ENCODE data around the gene EFNB2. TPM values are rescaled to one million over a fixed set of nuclear protein-coding genes. Genes with fewer than 3 reads are reported as not detected.

EFNB2 gene
- total RNA-seq, 1 experiment from 2014 or later = 0.24 TPM

DNA sequence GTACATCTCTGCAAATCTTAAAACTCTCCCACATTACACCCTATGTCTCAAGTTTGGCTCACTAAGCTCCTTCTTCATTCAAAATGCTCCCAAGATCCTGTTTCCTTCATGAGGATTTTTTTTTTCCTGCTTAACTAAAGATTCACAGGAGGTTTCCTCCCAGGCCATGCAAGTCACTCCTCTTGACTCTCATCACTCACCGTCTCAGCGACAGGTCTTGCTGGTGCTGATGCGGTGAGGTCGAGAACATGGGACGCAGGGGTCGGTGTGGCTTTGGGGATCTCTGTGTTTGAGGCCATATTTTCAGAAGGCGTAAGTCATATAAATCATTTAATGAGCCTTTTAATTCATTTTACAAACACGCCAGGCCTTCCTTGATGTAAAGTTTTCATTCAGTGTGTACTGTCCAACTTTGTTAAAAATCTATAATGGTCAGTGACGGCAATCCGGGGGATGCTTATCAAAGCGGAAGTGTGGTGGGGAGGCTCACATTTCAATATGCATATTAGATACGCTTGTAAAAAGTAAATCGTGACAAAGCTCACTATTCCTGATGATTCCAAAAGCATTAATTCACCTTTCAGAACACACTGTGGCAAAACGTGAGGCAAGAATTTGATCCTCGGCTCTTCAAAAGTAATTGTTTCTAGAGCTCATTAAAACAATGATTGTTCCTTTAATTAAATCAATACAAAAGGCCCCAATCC lies 20.4 kb downstream of the EFNB2 start:
- in situ Hi-C loops (cut with HindIII; ENCODE audit: low pct_unique_long_range_greater_than_20kb, low sequenced_read_pairs) = no loop called here
- DNase-seq (ENCODE audit: low read depth, low spot score) = no peak

DNA sequence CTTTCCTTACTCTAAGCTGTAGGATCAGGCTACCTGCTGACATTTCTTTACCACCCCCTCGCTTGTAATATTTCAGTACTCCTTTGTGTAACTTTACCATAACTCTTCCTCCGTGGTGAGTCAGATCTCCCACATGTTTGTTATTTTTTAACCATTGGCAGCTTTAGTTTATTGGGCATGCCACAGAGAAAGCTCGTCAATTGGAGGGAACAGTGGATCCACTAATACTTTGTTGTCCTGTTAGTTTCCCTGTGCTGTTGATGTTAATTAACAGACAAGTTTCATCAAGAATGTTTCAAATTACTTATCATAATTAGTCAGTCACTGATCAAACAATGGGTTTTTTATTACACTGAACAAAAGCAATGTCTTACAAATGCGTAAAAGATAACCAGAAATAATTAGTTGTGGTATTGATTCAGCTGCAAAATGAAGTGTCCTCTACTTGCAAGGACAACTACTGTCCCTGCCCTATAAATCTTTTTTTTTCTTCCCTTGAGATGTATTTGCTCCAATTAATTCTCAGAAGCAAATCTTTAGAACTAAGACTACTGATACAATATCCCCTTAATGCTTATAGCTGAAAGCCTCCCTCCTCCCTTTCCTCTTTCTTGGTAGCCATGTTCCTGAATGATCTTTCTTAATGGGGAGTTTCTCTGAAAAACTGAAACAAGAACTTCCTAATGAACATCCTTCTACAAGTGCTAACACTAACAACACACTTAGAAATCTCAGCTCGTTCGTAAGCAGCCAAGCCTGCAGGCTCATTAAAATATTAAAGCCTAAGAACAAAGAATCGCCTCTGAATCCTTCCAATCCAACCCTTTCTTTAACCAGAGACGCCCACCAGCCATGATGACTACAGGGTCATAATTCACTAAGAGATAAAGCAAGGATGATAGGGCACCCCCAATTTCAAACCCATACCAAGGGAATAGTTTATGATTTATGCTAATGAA lies 22.2 kb downstream of the EFNB2 start:
- in situ Hi-C loops (cut with HindIII; ENCODE audit: low pct_unique_long_range_greater_than_20kb, low sequenced_read_pairs) = no loop called here

DNA sequence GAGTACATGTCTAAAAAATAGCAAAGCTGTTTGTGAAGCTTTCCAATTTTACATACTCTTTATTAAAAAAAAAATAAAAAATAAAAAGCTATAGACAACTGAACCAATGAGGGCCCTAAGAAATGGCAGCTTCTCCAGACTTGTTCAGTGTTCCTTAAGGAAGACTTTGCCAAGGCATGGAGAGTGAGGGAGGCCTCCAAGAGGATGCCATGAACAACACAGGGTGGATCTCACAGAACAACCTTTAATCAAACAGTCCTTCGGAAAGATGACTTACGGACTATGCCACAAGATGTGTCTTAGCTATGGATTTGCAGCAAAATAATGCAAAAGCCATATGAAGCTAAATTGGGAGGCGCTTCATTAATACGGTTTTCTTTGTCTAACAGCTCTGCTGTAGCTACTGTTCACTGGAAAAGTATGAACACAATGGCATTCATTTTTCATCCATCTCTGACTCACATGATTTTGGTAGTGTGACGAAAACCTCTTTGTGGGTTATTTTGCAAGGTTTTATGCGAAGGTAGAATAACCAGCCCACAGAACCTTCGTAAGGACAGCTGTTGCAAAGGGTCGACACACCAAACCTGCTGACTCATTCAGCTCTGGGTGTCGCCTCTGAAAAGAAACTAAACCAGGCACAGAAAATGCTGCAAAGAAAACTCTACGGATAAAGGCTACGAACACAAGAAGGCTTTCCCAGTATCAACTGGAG lies 27.7 kb downstream of the EFNB2 start:
- in situ Hi-C loops (cut with HindIII; ENCODE audit: low pct_unique_long_range_greater_than_20kb, low sequenced_read_pairs) = no loop called here
- DNase-seq (ENCODE audit: low read depth, low spot score) = peak; percentile 78

More for the DNA sequence above, 22.2 kb downstream of the EFNB2 start:
- peak; percentile 43 for DNase-seq (ENCODE audit: low read depth, low spot score)

DNA sequence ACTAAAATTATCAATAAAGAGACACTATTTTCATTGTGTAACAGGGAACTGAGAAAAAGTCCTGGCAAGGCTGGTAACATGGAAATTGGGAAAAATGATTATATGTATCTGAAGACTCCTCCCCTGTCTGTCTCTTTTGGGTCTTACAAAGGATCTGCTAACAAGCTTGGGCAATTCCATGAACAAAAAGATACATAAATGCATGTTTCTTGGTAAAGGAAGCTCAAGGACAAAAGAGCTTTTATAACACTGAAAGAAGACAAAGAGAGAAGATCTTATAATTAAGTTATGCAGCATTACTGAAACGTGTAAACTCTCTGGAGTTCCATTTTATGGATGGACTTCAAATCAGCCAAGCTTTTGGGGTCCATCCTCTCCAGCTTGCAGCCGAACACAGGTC lies 29.2 kb downstream of the EFNB2 start:
- in situ Hi-C loops (cut with HindIII; ENCODE audit: low pct_unique_long_range_greater_than_20kb, low sequenced_read_pairs) = no loop called here
- DNase-seq (ENCODE audit: low read depth, low spot score) = no peak

DNA sequence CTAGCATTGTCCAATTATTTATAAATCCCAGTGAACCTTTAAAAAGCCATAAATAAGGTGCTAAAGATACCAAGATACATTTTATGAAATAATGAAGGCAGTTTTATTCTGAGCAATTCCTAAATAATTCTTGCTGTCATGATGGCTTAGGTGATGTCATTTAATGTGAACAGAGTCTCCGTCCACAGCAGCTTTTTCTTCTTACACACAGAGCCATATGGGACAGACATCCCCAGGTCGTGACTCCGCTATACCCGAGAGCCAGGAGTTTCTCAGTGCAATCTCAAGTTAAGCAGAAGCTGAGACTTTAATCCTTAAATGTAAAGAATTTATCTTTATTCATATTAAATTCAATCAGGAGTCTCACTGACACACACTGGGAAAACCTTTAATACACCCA lies 29.7 kb downstream of the EFNB2 start:
- DNase-seq (ENCODE audit: low read depth, low spot score) = no peak
- in situ Hi-C loops (cut with HindIII; ENCODE audit: low pct_unique_long_range_greater_than_20kb, low sequenced_read_pairs) = no loop called here

DNA sequence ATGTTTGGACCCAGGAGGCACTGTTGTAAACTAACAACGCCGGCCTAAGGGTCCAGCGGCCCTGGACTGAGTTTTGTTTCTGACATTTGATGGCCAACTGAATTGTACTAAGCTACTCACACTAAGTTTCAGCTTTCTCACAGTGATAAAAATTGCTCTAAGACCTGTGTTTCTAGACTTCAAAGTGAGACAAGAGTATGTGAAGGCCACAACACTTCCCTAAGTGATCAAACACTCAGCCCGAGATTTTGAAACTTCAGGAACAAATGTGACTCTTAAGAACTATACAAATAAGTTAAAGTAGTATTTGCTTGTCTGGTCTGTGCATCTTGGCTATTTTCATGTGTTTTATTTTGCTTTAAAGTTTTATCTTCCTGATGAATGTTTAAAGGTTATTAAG lies 30.2 kb downstream of the EFNB2 start:
- DNase-seq (ENCODE audit: low read depth, low spot score) = no peak
- in situ Hi-C loops (cut with HindIII; ENCODE audit: low pct_unique_long_range_greater_than_20kb, low sequenced_read_pairs) = no loop called here

DNA sequence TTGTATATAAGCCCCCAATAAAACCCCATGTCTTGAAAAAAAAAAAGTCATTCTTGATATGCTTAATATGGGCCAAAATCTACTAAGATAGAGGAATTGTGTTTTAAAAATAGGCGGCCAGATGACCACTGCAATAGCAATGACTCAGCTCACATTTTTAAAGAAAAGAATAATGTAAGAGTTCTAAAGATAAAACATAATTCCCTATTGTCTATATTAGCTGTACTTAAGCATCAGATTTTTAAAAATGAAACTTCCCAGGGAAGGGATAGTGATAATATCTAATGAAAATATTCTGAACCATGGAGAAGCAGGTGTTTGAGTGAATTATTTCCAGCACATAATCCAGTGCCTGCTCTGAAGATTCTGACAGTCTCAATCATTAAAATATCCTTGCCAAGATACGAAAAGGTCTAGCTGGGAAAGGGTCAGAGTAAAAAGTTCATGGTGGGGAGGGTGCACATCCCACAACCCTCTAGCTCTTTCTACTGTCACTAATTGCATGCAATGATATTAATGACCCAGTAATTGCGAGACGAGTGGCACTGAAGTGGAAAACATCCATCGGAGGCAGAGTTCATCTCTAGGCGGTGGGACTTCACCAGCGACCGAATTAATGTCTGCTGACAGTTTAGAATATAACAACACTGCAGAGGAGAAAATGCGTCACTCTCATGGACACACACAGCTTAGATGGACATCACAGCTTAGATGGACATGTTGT lies 31.6 kb downstream of the EFNB2 start:
- in situ Hi-C loops (cut with HindIII; ENCODE audit: low pct_unique_long_range_greater_than_20kb, low sequenced_read_pairs) = no loop called here
- DNase-seq (ENCODE audit: low read depth, low spot score) = no peak

DNA sequence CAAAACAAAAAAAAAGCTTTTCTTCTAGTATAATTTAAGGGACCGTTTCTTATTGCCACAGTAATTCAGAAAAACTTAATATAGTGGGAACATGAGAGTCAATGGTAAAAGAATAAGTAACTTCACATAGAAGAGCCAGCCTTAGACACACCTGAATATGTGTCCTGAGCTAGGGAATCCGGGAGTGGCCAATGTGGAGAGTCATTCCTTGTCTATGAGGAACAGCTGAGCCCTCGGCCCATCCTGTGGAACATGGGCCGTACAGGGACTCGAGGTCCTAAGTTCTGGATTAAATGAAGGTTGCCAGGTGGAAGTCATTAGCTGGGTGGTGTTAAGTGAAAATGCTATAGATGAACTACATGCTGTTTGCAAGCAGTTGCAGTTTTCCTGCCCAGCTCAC lies 32.2 kb downstream of the EFNB2 start:
- in situ Hi-C loops (cut with HindIII; ENCODE audit: low pct_unique_long_range_greater_than_20kb, low sequenced_read_pairs) = no loop called here
- DNase-seq (ENCODE audit: low read depth, low spot score) = no peak

DNA sequence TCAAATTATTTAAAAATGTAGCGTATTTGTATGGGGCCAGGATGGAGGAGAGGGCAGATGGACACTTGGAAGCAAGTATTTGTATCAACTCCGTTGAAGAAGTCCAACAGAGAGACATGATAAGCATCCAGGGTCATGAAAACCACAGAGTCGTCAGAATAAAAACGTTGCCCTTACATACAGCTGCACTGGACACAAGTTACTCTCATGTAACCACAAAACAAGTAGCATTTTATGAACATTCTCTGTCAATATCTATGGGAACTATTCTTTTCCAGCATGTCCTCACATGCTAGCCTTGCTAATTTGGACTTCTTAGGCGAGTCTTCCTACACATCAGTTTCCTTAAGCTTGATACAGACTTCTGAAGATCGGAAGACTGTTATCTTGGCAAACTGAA lies 35.0 kb downstream of the EFNB2 start:
- no peak for DNase-seq (ENCODE audit: low read depth, low spot score)
- in situ Hi-C loops (cut with HindIII; ENCODE audit: low pct_unique_long_range_greater_than_20kb, low sequenced_read_pairs) = no loop called here

DNA sequence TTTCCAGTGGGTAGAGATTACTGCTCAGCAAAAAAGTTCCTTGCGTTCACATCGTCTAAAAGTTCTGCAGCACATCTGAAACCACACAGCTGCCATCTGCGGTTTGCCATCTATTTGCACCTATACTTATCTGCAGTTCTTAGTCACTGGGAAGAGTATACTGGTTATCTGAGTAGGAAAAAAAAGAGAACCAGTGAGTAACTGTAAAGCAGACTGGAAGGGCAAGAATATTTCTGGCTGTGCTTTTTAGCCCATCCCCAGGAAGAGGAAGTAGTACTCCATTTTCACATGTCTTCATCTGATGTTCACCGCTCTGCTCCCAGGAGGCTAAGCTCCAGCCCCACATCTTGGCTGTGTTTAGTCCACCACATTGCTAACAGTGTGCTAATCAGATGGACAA lies 35.6 kb downstream of the EFNB2 start:
- in situ Hi-C loops (cut with HindIII; ENCODE audit: low pct_unique_long_range_greater_than_20kb, low sequenced_read_pairs) = no loop called here
- no peak for DNase-seq (ENCODE audit: low read depth, low spot score)

DNA sequence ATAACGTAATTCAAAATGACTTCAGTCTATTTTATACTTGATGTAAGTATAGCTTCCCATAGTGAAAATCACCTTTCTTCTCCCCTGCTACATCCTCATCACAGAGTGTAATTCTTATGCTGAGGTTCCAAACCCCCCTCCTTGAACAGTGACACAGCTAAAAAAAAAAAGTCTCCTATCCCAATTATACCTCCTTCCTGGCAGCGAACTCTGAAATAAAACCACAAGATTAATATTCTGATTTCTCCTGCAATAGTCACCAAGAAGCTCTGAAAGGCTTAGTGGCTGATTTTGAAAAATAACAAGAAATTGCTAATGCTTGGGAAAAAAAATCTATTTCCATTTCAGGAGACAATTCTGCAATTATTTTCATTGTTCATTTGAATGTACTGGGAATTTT lies 36.3 kb downstream of the EFNB2 start:
- no peak for DNase-seq (ENCODE audit: low read depth, low spot score)

DNA sequence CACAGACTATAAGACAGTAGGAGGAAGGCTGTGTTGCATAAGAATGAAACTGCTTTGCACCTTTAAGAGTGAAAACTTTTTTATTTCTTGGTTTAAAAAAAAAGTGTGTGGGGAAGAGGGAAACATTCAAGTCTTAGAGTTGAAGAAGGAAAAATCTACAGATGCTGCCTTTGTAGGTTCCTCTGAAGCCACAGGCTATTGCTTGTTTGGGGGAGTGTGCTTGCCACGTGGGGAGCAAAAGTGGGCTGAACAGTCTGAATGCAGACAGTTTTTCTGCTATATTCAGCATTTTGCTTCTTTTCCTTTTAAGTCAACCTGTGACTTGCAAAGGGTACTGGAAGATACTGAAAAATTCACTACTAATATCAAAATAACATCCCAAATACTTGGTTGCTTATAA lies 36.9 kb downstream of the EFNB2 start:
- in situ Hi-C loops (cut with HindIII; ENCODE audit: low pct_unique_long_range_greater_than_20kb, low sequenced_read_pairs) = no loop called here

More for the DNA sequence above, 36.3 kb downstream of the EFNB2 start:
- in situ Hi-C loops (cut with HindIII; ENCODE audit: low pct_unique_long_range_greater_than_20kb, low sequenced_read_pairs) = no loop called here

DNA sequence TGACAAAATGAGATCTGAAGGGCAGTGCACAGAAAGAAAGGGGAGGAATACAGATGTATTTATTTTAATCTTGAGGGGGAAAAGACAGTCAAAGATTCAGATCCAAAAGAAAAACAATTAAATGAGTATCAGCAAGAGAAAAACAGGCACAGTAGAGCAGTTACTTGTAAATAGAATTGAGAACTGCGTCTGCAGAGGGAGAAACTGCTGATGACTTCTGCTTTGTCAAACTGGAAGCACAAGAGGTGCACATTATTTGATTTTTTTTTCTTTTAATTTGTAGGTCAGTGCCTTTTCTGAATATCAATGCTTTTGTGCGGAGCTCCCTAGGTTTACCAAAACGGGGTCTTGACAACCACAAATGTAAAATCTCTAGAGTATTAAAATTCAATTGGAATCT lies 37.3 kb downstream of the EFNB2 start:
- in situ Hi-C loops (cut with HindIII; ENCODE audit: low pct_unique_long_range_greater_than_20kb, low sequenced_read_pairs) = no loop called here
- no peak for DNase-seq (ENCODE audit: low read depth, low spot score)

More for the DNA sequence above, 36.9 kb downstream of the EFNB2 start:
- DNase-seq (ENCODE audit: low read depth, low spot score) = no peak

DNA sequence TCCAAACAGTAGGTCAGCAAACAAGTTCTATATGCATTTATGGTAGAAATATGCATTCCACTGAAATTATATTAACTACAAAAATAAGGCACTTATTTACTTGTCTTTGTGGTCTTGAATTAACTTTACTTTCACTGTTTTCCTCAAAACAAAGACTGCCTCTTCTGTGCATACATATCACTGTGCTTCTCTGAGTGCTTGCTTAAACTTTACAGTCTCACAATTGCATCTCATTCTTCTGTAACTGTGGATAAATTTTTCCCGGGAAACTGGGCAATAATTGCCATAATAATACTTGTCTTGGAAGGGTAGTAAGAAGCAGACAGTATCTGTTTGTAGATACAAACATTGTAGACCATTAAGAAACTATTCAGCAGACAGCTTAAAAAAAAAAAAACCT lies 38.4 kb downstream of the EFNB2 start:
- DNase-seq (ENCODE audit: low read depth, low spot score) = no peak
- in situ Hi-C loops (cut with HindIII; ENCODE audit: low pct_unique_long_range_greater_than_20kb, low sequenced_read_pairs) = no loop called here

DNA sequence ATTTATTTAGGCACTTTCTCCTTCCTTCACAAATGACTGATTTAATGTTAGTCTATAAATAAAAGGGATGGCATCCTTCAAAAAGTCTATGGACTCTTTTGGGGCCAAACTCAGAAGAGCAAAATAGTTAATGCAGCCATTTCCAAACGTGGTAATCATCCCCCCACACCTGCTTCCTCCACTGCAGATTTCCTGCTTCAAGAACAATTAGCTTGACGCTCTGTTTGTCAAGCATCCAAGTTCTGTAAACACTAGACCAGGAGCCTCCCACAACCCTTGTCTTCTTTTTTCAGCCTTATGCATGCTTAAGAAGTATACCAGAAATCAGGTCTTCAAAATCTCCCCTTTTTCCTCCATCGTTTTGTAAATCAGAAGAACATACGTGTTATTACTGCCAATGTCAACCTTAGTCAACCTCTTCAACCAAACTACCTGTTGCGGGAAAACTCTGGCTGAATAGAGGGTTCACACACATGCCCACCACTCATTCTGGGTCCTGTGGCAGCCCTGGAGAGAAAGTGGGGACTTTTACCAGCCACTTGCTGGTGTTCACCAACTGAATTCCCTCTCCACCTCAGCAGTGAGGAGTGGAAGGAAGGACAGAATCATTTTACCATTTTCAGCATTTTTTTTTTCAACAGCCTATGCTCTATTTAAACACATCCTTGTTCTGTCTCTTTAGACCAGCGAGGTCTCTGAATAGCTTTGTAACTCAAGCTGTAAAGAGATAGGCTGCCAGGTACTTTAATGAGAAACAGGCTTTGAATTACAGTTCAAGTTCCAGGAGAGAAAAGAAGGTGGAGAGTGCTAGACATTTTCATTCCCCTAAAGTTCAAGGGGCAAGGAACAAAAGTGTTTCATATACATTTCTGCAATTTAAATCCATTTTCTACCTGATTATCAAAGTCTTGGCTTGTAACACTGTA lies 39.1 kb downstream of the EFNB2 start:
- no peak for DNase-seq (ENCODE audit: low read depth, low spot score)
- in situ Hi-C loops (cut with HindIII; ENCODE audit: low pct_unique_long_range_greater_than_20kb, low sequenced_read_pairs) = no loop called here

DNA sequence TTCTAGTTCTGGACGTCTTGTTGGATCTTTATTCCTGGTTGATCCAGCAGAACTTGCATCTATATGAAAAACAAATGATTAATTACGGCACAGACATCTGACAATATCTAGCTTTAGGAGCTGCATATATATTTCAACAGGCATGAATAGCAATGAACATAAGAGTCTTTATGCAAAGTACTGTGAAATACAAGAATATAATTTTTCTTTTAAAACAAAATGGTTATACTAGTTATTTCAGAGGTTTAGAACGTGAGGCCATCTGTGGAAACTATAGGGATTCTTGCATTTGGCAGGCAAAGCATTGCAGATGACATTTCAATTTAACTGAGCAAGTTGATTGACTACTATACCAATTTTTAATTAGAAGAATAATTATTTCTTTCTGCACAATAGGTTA lies 40.5 kb downstream of the EFNB2 start:
- in situ Hi-C loops (cut with HindIII; ENCODE audit: low pct_unique_long_range_greater_than_20kb, low sequenced_read_pairs) = no loop called here

DNA sequence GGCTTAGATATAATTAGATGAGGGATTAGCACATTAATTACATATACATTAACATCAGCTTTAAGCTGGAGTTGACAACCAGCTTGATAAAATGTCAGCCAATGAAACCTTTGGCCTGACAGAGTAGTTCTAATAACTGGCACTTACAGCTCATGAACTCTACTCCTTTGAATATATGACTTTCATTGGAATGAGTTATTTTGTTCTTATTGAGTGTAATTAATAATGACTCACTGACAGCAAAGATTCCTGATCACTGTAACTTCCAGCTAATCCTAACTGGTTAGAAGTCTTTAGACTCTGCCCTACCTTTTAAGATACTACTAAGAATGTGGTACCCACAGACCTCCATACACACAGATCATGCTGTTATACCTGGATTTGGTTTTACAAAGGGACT lies 41.0 kb downstream of the EFNB2 start:
- DNase-seq (ENCODE audit: low read depth, low spot score) = no peak
- in situ Hi-C loops (cut with HindIII; ENCODE audit: low pct_unique_long_range_greater_than_20kb, low sequenced_read_pairs) = no loop called here

More for the DNA sequence above, 40.5 kb downstream of the EFNB2 start:
- DNase-seq (ENCODE audit: low read depth, low spot score) = no peak
